ENCODE data around the gene RPS26.
A peak's percentile ranks its signal among the peaks of the same experiment; 100 is the strongest.
"Not testable (repeated sequence)": the region's sequence is repeated elsewhere in the genome, so short reads cannot be mapped to it uniquely, and the experiment has no call there.

RPS26 gene

GRCh38 chr12:56021889-56022497 is 19.7 kb upstream of the RPS26 start:
- DNase-seq (ENCODE audit: low read depth in 2 of 2), result no peak

GRCh38 chr12:56028511-56029165 is 13.1 kb upstream of the RPS26 start:
- no peak for DNase-seq (ENCODE audit: low read depth in 2 of 2)

GRCh38 chr12:56029166-56029519 is 12.6 kb upstream of the RPS26 start:
- peak in 1 of 2 experiments; percentile 27 for DNase-seq (ENCODE audit: low read depth in 2 of 2)

- peak in 1 of 2 experiments; percentile 34 for DNase-seq (ENCODE audit: low read depth in 2 of 2)
These were observed 11.9 kb upstream of the RPS26 start for GRCh38 chr12:56029666-56030293.

GRCh38 chr12:56031987-56032386 is 9.7 kb upstream of the RPS26 start:
- no peak for DNase-seq (ENCODE audit: low read depth in 2 of 2)

- no peak for DNase-seq (ENCODE audit: low read depth in 2 of 2)
These were observed 7.0 kb upstream of the RPS26 start for GRCh38 chr12:56034586-56035332.

GRCh38 chr12:56037161-56037560 is 4.6 kb upstream of the RPS26 start:
- no peak for DNase-seq (ENCODE audit: low read depth in 2 of 2)

- DNase-seq (ENCODE audit: low read depth in 2 of 2), result no peak
These were observed 3.6 kb upstream of the RPS26 start for GRCh38 chr12:56038022-56038655.

GRCh38 chr12:56040151-56040550 is 1.6 kb upstream of the RPS26 start:
- no peak for DNase-seq (ENCODE audit: low read depth in 2 of 2)

GRCh38 chr12:56040963-56041551 is 661 bp upstream of the RPS26 start:
- DNase-seq (ENCODE audit: low read depth in 2 of 2), result no peak

- DNase-seq (ENCODE audit: low read depth in 2 of 2), result not testable (repeated sequence)
These were observed 704 bp downstream of the RPS26 start for GRCh38 chr12:56042430-56042813.

GRCh38 chr12:56042843-56043242 is 1.1 kb downstream of the RPS26 start:
- no peak for DNase-seq (ENCODE audit: low read depth in 2 of 2)

GRCh38 chr12:56046027-56046780 is 4.5 kb downstream of the RPS26 start:
- DNase-seq (ENCODE audit: low read depth in 2 of 2), result no peak

- DNase-seq (ENCODE audit: low read depth in 2 of 2), result no peak
These were observed 11.7 kb downstream of the RPS26 start for GRCh38 chr12:56053407-56053893.

GRCh38 chr12:56059964-56060363 is 18.2 kb downstream of the RPS26 start:
- not testable (repeated sequence) for DNase-seq (ENCODE audit: low read depth in 2 of 2)

GRCh38 chr12:56061982-56062381 is 20.3 kb downstream of the RPS26 start:
- DNase-seq (ENCODE audit: low read depth in 2 of 2), result no peak

- DNase-seq (ENCODE audit: low read depth in 2 of 2), result no peak
These were observed 21.3 kb downstream of the RPS26 start for GRCh38 chr12:56062996-56063395.

- DNase-seq (ENCODE audit: low read depth in 2 of 2), result no peak
These were observed 29.9 kb downstream of the RPS26 start for GRCh38 chr12:56071648-56072047.

- no peak for DNase-seq (ENCODE audit: low read depth in 2 of 2)
These were observed 32.7 kb downstream of the RPS26 start for GRCh38 chr12:56074396-56074795.

- not testable (repeated sequence) for DNase-seq (ENCODE audit: low read depth in 2 of 2)
These were observed 36.2 kb downstream of the RPS26 start for GRCh38 chr12:56077966-56078365.

- no peak for DNase-seq (ENCODE audit: low read depth in 2 of 2)
These were observed 36.7 kb downstream of the RPS26 start for GRCh38 chr12:56078427-56078826.
